ENCODE data around the gene ENHO. TPM values are rescaled to one million over a fixed set of nuclear protein-coding genes. Genes with fewer than 3 reads are reported as not detected.

The ENHO gene
- total and polyA plus RNA-seq, 12 donors, result 0.32 to 1.2 (median 0.46) TPM; not detected in 4

DNA sequence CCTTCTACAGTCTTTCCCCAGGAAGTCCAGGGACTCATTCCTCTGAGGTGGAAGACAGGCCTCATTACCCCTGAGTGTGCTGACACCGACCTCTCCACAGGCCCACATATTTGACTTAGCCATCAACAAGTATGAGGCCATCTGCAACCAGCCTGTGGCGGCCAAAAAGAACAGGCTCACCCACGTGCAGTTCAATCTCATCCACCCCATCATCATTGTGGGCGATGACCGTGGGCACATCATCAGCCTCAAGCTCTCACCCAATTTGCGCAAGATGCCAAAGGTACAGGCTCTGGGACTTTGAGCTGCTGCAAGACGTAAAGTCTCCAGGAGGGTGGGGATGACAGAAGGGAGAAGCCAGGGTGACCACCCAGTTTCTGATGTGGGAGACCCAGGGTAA lies 5.6 kb downstream of the ENHO start:
- DNase-seq (no peak), ATAC-seq (no peak)
- TF ChIP-seq, protein P1, sequence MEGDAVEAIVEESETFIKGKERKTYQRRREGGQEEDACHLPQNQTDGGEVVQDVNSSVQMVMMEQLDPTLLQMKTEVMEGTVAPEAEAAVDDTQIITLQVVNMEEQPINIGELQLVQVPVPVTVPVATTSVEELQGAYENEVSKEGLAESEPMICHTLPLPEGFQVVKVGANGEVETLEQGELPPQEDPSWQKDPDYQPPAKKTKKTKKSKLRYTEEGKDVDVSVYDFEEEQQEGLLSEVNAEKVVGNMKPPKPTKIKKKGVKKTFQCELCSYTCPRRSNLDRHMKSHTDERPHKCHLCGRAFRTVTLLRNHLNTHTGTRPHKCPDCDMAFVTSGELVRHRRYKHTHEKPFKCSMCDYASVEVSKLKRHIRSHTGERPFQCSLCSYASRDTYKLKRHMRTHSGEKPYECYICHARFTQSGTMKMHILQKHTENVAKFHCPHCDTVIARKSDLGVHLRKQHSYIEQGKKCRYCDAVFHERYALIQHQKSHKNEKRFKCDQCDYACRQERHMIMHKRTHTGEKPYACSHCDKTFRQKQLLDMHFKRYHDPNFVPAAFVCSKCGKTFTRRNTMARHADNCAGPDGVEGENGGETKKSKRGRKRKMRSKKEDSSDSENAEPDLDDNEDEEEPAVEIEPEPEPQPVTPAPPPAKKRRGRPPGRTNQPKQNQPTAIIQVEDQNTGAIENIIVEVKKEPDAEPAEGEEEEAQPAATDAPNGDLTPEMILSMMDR (IDR thresholded peaks at IDR 0.05), result no peak
- Histone ChIP-seq H3K27ac (no peak overlapping the region), H3K9me3 (no peaks in the 10 kb centered on the region), H3K27me3 (peaks cover 0 to 3% (median 0%) of the 10 kb centered on the region in 7 donors), H3K36me3 (no peaks in the 10 kb centered on the region), H3K4me1 (no peaks in the 10 kb centered on the region), H3K4me3 (no peak overlapping the region)
- WGBS, 2 donors, result 87% methylated on average over 7 of the region's 7 CpGs
- intact Hi-C loops (cut with DNase I), result no loop called here

DNA sequence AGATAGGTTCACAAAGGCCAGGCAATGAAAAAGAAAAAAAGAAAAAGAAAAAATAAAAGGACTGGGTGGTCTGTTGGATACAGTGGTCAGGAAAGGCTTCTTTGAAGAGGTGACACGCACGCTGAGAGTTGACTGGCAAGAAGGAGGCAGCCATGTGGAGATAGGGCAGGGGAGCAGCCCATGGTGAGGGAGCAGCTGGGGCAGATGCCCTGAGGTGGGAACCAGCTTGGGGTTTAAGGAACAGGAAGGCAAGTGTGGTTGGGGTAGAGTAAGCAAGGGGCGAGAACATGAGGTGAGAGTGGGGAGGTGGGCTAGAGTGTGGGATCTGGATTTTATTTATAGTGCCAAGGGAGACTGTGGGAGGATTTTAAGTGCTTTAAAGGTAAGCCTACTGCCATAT lies 6.8 kb downstream of the ENHO start:
- WGBS, 2 donors, result 90 to 91% methylated on average over 3 of the region's 3 CpGs
- H3K4me3 ChIP-seq, result no peak overlapping the region
- DNase-seq, result no peak
- H3K9me3 ChIP-seq, result no peaks in the 10 kb centered on the region
- no peak overlapping the region for H3K27ac ChIP-seq
- H3K36me3 ChIP-seq, result no peaks in the 10 kb centered on the region
- no peaks in the 10 kb centered on the region for H3K27me3 ChIP-seq
- H3K4me1 ChIP-seq, result no peaks in the 10 kb centered on the region
- TF ChIP-seq, protein P1 (IDR thresholded peaks at IDR 0.05), result no peak
- intact Hi-C loops (cut with DNase I), result no loop called here
- ATAC-seq, result no peak

DNA sequence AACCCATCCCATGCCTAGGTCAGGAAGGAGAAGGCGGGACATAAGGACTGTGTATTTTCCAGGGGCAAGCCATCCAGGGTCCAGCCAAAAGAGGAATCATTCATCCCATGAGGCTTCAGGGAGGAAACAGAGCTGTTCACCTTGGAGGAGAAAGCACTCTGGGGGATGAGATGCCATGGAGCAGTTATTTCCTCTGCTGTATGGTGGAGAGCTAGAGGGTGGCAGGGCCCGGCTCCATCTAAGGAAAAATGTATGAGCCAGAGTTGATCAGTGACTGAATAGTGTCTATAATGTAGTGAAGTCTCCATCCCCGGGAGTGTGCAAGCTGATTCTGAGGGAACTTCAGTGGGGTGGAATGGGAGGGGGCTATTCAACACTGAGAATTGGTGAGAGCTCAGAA lies 8.0 kb downstream of the ENHO start:
- TF ChIP-seq, protein P1 (IDR thresholded peaks at IDR 0.05), result no peak
- no peaks in the 10 kb centered on the region for H3K4me1 ChIP-seq
- intact Hi-C loops (cut with DNase I), result no loop called here
- DNase-seq (no peak), ATAC-seq (no peak)
- H3K36me3 ChIP-seq, result no peaks in the 10 kb centered on the region
- no peak overlapping the region for H3K4me3 ChIP-seq
- no peaks in the 10 kb centered on the region for H3K27me3 ChIP-seq
- 86 to 91% methylated on average over 3 of the region's 3 CpGs for WGBS, 2 donors
- H3K9me3 ChIP-seq, result no peaks in the 10 kb centered on the region
- H3K27ac ChIP-seq, result no peak overlapping the region

DNA sequence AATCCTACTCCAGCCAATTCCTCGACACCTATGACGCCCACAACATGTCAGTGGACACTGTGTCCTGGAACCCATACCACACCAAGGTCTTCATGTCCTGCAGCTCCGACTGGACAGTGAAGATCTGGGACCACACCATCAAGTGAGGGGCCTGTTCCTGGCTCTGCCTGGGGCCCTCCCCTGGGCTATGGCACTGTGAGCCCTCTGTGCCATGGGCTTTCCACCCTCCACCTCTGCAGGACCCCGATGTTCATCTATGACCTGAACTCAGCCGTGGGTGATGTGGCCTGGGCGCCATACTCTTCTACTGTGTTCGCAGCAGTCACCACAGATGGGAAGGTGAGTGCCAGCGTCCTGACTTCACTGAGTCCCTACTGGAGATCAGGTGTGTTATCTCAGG lies 8.4 kb downstream of the ENHO start:
- DNase-seq (no peak), ATAC-seq (no peak)
- Histone ChIP-seq H3K27me3 (no peaks in the 10 kb centered on the region), H3K4me3 (no peak overlapping the region), H3K36me3 (no peaks in the 10 kb centered on the region), H3K9me3 (no peaks in the 10 kb centered on the region), H3K27ac (no peak overlapping the region), H3K4me1 (no peaks in the 10 kb centered on the region)
- intact Hi-C loops (cut with DNase I), result no loop called here
- TF ChIP-seq, protein P1 (IDR thresholded peaks at IDR 0.05), result no peak
- 91 to 92% methylated on average over 8 of the region's 8 CpGs for WGBS, 2 donors
